K562 (cell line): Measurements from ENCODE around the gene SNRNP70. TPM values are rescaled to one million over a fixed set of nuclear protein-coding genes. Genes with fewer than 3 reads are reported as not detected.
A peak's percentile ranks its signal among the peaks of the same experiment; 100 is the strongest.

ENCODE experiments used
- BCOR ChIP-seq: fragments of 450-650 bp; IDR thresholded peaks from 2 replicates; pipeline ENCODE4 v1.6.1; 2016
- GATAD2B ChIP-seq: fragments of 450-650 bp; IDR thresholded peaks from 2 replicates; pipeline ENCODE4 v1.6.1; 2017; ENCODE audit warnings: mild to moderate bottlenecking, borderline replicate concordance
- HMGN3 ChIP-seq: IDR thresholded peaks from 2 replicates; pipeline ENCODE4 v1.6.1; 2011; ENCODE audit warnings: borderline replicate concordance, low read depth, mild to moderate bottlenecking, mixed read lengths, low read length; ENCODE audit not compliant: insufficient read length; ENCODE audit errors: extremely low read depth
- KLF1 ChIP-seq: fragments of 450-650 bp; IDR thresholded peaks from 2 replicates; pipeline ENCODE4 v1.6.1; 2016; ENCODE audit warnings: missing genetic modification characterization, missing compliant biosample characterization
- KLF13 ChIP-seq: fragments of 450-650 bp; IDR thresholded peaks from 2 replicates; pipeline ENCODE4 v1.6.1; 2016; ENCODE audit warnings: missing genetic modification characterization, low read depth, mild to moderate bottlenecking, missing compliant biosample characterization, moderate library complexity, borderline replicate concordance
- LEF1 ChIP-seq: fragments of 450-650 bp; IDR thresholded peaks from 2 replicates; pipeline ENCODE4 v1.6.1; 2016; ENCODE audit warnings: mild to moderate bottlenecking
- MIER1 ChIP-seq: fragments of 450-650 bp; IDR thresholded peaks from 2 replicates; pipeline ENCODE4 v1.6.1; 2016; ENCODE audit warnings: antibody characterized with exemption, mild to moderate bottlenecking, low read depth
- MTA3 ChIP-seq: fragments of 450-650 bp; formaldehyde crosslinking; IDR thresholded peaks from 2 replicates; pipeline ENCODE4 v1.6.1; 2017; ENCODE audit warnings: mild to moderate bottlenecking, borderline replicate concordance
- NEUROD1 ChIP-seq: fragments of 150-350 bp; IDR thresholded peaks from 2 replicates; pipeline ENCODE4 v1.6.1; 2014; ENCODE audit warnings: borderline replicate concordance, low read length, low read depth; ENCODE audit not compliant: partially characterized antibody
- NONO ChIP-seq, 2 experiments: fragments of 200-400 bp in 1 of 2; fragments of 450-650 bp in 1 of 2; formaldehyde crosslinking in 1 of 2; IDR thresholded peaks; 2 replicates each; pipeline ENCODE4 v1.6.1; 2017; ENCODE audit warnings: low read depth in 2 of 2, mild to moderate bottlenecking in 2 of 2, moderate library complexity in 2 of 2, low read length in 1 of 2
- POLR2A ChIP-seq: fragments of 450-650 bp; conservative IDR thresholded peaks from 2 replicates; pipeline ENCODE4 v1.6.1; 2016
- SIN3A ChIP-seq, 2 experiments: fragments of 150-350 bp in 1 of 2; IDR thresholded peaks; 2 replicates each; pipeline ENCODE4 v1.6.1; 2011 to 2016; ENCODE audit warnings: borderline replicate concordance in 2 of 2, low read depth in 2 of 2, low read length in 2 of 2, mild to moderate bottlenecking in 2 of 2, moderate library complexity in 2 of 2; ENCODE audit not compliant: control insufficient read depth in 1 of 2
- TCF7L2 ChIP-seq: fragments of 150-350 bp; IDR thresholded peaks from 2 replicates; pipeline ENCODE4 v1.6.1; 2016; ENCODE audit warnings: low read depth, mild to moderate bottlenecking, low read length, moderate library complexity
- U2AF2 ChIP-seq: fragments of 200-400 bp; formaldehyde crosslinking; optimal IDR thresholded peaks from 2 replicates; pipeline ENCODE3; 2017; ENCODE audit warnings: low read depth, mild to moderate bottlenecking, low read length
- ZFP1 ChIP-seq: fragments of 450-650 bp; formaldehyde crosslinking; IDR thresholded peaks from 2 replicates; pipeline ENCODE4 v1.4.0; 2020; ENCODE audit warnings: mild to moderate bottlenecking, mixed read lengths
- ZNF644 ChIP-seq: fragments of 200-800 bp; sonication (Bioruptor generic); IDR thresholded peaks from 2 replicates; pipeline ENCODE4 v1.6.1; 2016; ENCODE audit warnings: low read depth, missing genetic modification characterization, missing compliant biosample characterization
- ZNF780A ChIP-seq: fragments of 250-450 bp; sonication (Bioruptor Pico); IDR thresholded peaks from 2 replicates; pipeline ENCODE4 v1.5.0; 2021; ENCODE audit warnings: mild to moderate bottlenecking
- polyA plus RNA-seq, 8 experiments: library from polyadenylated mRNA; depleted of rRNA in 4 of 8; stranded (reverse) in 5 of 8; unstranded in 3 of 8; fragments of >200 nt; fragmentation: Nextera tagmentation in 2 of 8; fragmentation: Illumina TruSeq in 1 of 8; extraction: Ambion mirVana in 2 of 8; extraction: Trizol in 1 of 8; gene quantifications; 2 replicates each; pipeline versions ENCODE4 v1.2.1 to v1.2.3, GENCODE V29; 2011 to 2014; ENCODE audit warnings: inconsistent platforms in 1 of 8, missing spikeins in 1 of 8
- total RNA-seq, 7 experiments: library from RNA; depleted of rRNA in 6 of 7; stranded (reverse); fragments of >200 nt in 6 of 7; fragmentation: Illumina TruSeq in 2 of 7; extraction: Trizol in 2 of 7; gene quantifications; 2 replicates each; pipeline versions ENCODE4 v1.2.1 to v1.2.3, GENCODE V29; 2011 to 2021; ENCODE audit warnings: low replicate concordance in 1 of 7
- TF ChIP-seq, protein P1 (sequence below): IDR thresholded peaks from 2 replicates; pipeline ENCODE4 v1.6.1; 2011; ENCODE audit warnings: borderline replicate concordance, low read depth, mild to moderate bottlenecking, moderate library complexity, low read length; ENCODE audit not compliant: insufficient read depth, poor library complexity, severe bottlenecking
- TF ChIP-seq, protein P2 (sequence below): fragments of 450-650 bp; formaldehyde crosslinking; IDR thresholded peaks from 2 replicates; pipeline ENCODE4 v1.4.0; 2022; ENCODE audit warnings: missing genetic modification characterization
- TF ChIP-seq, protein P3 (sequence below): fragments of 450-650 bp; IDR thresholded peaks from 2 replicates; pipeline ENCODE4 v1.6.1; 2017; ENCODE audit warnings: antibody characterized with exemption, mild to moderate bottlenecking

Gene SNRNP70
- total and polyA plus RNA-seq, 9 of the 15 experiments (the other 6 are each of a cell fraction or from before 2014, with no cell fraction given): 2.8 to 496 (median 136) TPM

DNA sequence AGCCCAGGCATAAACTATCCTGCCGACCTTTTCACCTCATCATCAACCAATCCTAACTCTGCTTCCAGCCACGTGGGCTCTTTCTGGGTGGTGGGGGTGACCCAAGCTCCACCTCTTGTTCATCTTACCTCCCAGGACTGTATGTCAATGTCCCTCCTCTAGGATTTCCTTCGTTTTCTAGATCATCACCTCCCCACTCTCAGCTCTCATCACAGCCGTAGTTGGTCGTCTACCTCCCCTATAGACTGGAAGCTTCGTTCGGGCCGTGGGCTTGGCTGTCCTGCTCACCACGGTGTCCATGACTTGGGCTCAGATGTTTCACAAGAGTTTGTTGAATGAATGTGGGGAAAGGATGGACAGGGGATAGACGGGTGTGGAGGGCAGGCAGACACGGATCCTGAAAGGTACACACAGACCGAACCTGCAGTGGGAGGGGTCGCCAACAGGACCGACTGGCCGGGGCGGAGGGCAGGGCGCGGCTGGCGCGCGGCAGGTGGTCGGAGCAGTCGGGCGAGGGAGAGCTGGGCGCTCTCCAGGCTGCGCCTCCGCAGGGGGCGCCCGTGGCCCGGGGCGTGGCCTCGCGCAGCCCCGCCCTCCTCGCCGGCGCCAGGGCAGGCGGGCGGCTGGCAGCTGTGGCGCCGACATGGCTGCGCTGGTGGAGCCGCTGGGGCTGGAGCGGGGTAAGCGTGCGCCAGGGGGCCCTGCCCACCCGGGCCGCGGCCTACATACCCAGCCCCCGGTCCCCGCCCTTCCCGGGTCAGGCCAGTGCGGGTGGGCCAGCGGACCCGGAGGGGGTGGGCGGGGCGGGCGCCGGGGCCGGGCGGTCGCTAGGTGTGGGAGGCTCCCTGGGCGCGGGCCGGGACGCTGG, 28.7 kb downstream of the SNRNP70 start, which contains the start of gene LIN7B (continued):
- peak; percentile 61 to 80; a peak in 2 of 4 replicates for TF ChIP-seq SIN3A (IDR thresholded peaks at IDR 0.05; ENCODE audit: borderline replicate concordance in 2 of 2, control insufficient read depth in 1 of 2, low read depth in 2 of 2, low read length in 2 of 2)
- TF ChIP-seq LEF1: no peak
- peak; percentile 95 for TF ChIP-seq GATAD2B
- 0 out of 2 replicates have a peak, but pooled peaks have one; percentile 29 for TF ChIP-seq MIER1
- TF ChIP-seq NEUROD1: peak; percentile 20
- TF ChIP-seq ZFP1 (CRISPR knock-in tag): no peak
- TF ChIP-seq, protein P1, sequence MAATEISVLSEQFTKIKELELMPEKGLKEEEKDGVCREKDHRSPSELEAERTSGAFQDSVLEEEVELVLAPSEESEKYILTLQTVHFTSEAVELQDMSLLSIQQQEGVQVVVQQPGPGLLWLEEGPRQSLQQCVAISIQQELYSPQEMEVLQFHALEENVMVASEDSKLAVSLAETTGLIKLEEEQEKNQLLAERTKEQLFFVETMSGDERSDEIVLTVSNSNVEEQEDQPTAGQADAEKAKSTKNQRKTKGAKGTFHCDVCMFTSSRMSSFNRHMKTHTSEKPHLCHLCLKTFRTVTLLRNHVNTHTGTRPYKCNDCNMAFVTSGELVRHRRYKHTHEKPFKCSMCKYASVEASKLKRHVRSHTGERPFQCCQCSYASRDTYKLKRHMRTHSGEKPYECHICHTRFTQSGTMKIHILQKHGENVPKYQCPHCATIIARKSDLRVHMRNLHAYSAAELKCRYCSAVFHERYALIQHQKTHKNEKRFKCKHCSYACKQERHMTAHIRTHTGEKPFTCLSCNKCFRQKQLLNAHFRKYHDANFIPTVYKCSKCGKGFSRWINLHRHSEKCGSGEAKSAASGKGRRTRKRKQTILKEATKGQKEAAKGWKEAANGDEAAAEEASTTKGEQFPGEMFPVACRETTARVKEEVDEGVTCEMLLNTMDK: peak; percentile 85
- TF ChIP-seq, protein P2, sequence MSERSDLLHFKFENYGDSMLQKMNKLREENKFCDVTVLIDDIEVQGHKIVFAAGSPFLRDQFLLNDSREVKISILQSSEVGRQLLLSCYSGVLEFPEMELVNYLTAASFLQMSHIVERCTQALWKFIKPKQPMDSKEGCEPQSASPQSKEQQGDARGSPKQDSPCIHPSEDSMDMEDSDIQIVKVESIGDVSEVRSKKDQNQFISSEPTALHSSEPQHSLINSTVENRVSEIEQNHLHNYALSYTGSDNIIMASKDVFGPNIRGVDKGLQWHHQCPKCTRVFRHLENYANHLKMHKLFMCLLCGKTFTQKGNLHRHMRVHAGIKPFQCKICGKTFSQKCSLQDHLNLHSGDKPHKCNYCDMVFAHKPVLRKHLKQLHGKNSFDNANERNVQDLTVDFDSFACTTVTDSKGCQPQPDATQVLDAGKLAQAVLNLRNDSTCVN (CRISPR knock-in tag): no peak
- no peak for TF ChIP-seq ZNF644 (tag)
- TF ChIP-seq MTA3: peak; percentile 80; the same call in 1 of the 2 replicates
- no peak for TF ChIP-seq ZNF780A (CRISPR knock-in tag)
- TF ChIP-seq HMGN3: peak; percentile 65
- TF ChIP-seq U2AF2: no peak
- TF ChIP-seq TCF7L2: no peak
- peak; percentile 64; the same call in 1 of the 2 replicates for TF ChIP-seq KLF13 (tag)
- peak; percentile 50; the same call in 1 of the 2 replicates for TF ChIP-seq BCOR
- TF ChIP-seq, protein P3, sequence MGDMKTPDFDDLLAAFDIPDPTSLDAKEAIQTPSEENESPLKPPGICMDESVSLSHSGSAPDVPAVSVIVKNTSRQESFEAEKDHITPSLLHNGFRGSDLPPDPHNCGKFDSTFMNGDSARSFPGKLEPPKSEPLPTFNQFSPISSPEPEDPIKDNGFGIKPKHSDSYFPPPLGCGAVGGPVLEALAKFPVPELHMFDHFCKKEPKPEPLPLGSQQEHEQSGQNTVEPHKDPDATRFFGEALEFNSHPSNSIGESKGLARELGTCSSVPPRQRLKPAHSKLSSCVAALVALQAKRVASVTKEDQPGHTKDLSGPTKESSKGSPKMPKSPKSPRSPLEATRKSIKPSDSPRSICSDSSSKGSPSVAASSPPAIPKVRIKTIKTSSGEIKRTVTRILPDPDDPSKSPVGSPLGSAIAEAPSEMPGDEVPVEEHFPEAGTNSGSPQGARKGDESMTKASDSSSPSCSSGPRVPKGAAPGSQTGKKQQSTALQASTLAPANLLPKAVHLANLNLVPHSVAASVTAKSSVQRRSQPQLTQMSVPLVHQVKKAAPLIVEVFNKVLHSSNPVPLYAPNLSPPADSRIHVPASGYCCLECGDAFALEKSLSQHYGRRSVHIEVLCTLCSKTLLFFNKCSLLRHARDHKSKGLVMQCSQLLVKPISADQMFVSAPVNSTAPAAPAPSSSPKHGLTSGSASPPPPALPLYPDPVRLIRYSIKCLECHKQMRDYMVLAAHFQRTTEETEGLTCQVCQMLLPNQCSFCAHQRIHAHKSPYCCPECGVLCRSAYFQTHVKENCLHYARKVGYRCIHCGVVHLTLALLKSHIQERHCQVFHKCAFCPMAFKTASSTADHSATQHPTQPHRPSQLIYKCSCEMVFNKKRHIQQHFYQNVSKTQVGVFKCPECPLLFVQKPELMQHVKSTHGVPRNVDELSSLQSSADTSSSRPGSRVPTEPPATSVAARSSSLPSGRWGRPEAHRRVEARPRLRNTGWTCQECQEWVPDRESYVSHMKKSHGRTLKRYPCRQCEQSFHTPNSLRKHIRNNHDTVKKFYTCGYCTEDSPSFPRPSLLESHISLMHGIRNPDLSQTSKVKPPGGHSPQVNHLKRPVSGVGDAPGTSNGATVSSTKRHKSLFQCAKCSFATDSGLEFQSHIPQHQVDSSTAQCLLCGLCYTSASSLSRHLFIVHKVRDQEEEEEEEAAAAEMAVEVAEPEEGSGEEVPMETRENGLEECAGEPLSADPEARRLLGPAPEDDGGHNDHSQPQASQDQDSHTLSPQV: peak; percentile 87
- TF ChIP-seq POLR2A: peak; percentile 47; the same call in 1 of the 2 replicates
- TF ChIP-seq NONO (IDR thresholded peaks at IDR 0.05; ENCODE audit: low read depth in 2 of 2, low read length in 1 of 2): peak in 1 of 2 experiments; percentile 84; a peak in 2 of 4 replicates
- TF ChIP-seq KLF1 (tag): 0 out of 2 replicates have a peak, but pooled peaks have one; percentile 52
